ENCODE results near the gene CNTNAP2.

The CNTNAP2 gene

GRCh38 chr7:146554556-146554955 is 438.0 kb downstream of the CNTNAP2 start:
- Histone ChIP-seq H3K4me3 (no peak overlapping the region), H3K27ac (no peak overlapping the region)
- TF ChIP-seq CTCF (IDR thresholded peaks at IDR 0.05): no peak
- no peak for DNase-seq (ENCODE audit: low spot score)

- Histone ChIP-seq H3K27ac (no peak overlapping the region), H3K4me3 (no peak overlapping the region)
- TF ChIP-seq CTCF (IDR thresholded peaks at IDR 0.05): no peak
- DNase-seq (ENCODE audit: low spot score): no peak
Measured at GRCh38 chr7:146557971-146558469, 441.4 kb downstream of the CNTNAP2 start.

GRCh38 chr7:146565872-146566271 is 449.3 kb downstream of the CNTNAP2 start:
- no peak overlapping the region for H3K4me3 ChIP-seq
- no peak for TF ChIP-seq CTCF (IDR thresholded peaks at IDR 0.05)
- DNase-seq (ENCODE audit: low spot score): no peak
- H3K27ac ChIP-seq: no peak overlapping the region

GRCh38 chr7:146575903-146576302 is 459.3 kb downstream of the CNTNAP2 start:
- H3K27ac ChIP-seq: no peak overlapping the region
- no peak for TF ChIP-seq CTCF (IDR thresholded peaks at IDR 0.05)
- no peak overlapping the region for H3K4me3 ChIP-seq
- no peak for DNase-seq (ENCODE audit: low spot score)

GRCh38 chr7:146591976-146592375 is 475.4 kb downstream of the CNTNAP2 start:
- Histone ChIP-seq H3K4me3 (no peak overlapping the region), H3K27ac (no peak overlapping the region)
- no peak for TF ChIP-seq CTCF (IDR thresholded peaks at IDR 0.05)
- DNase-seq (ENCODE audit: low spot score): no peak

- no peak for DNase-seq (ENCODE audit: low spot score)
- no peak for TF ChIP-seq CTCF (IDR thresholded peaks at IDR 0.05)
- no peak overlapping the region for H3K27ac ChIP-seq
Measured at GRCh38 chr7:146606628-146607027, 490.0 kb downstream of the CNTNAP2 start.

GRCh38 chr7:146619641-146620040 is 503.0 kb downstream of the CNTNAP2 start:
- no peak for DNase-seq (ENCODE audit: low spot score)
- H3K4me3 ChIP-seq: no peak overlapping the region
- no peak for TF ChIP-seq CTCF (IDR thresholded peaks at IDR 0.05)

More at GRCh38 chr7:146606628-146607027, 490.0 kb downstream of the CNTNAP2 start:
- H3K4me3 ChIP-seq: no peak overlapping the region

More at GRCh38 chr7:146619641-146620040, 503.0 kb downstream of the CNTNAP2 start:
- H3K27ac ChIP-seq: no peak overlapping the region

Measured in coronary artery (tissue), 2 donors.